Natural killer cell (primary cell): ENCODE results near the gene ARHGAP42. TPM values are rescaled to one million over a fixed set of nuclear protein-coding genes. Genes with fewer than 3 reads are reported as not detected.

ENCODE experiments used
- ATAC-seq, 3 donors: fragments of 150-1000 bp in 2 of 3; fragments of 200-7000 bp in 1 of 3; cut with Tn5 transposase; 1 replicate in 1 of 3; 2 replicates in 2 of 3; pipeline ENCODE4 v1.10.0; 2021; ENCODE audit warnings: mild to moderate bottlenecking in 2 of 3, moderate library complexity in 2 of 3
- DNase-seq, 2 donors: peaks; one replicate each; pipeline versions ENCODE4 v3.0.0 to v3.0.0-alpha.2; 2013 to 2021; ENCODE audit warnings: mixed read lengths in 1 of 2
- H3K27ac ChIP-seq: one replicate; pipeline ENCODE4 v1.5.1; 2013; ENCODE audit warnings: mild to moderate bottlenecking, low read length
- H3K27me3 ChIP-seq: one replicate; pipeline ENCODE4 v1.6.1; 2013; ENCODE audit warnings: low read length; ENCODE audit not compliant: control insufficient read depth, insufficient read depth
- H3K36me3 ChIP-seq: one replicate; pipeline ENCODE4 v1.6.1; 2013; ENCODE audit warnings: low read length; ENCODE audit not compliant: control insufficient read depth, insufficient read depth
- H3K4me1 ChIP-seq: one replicate; pipeline ENCODE4 v1.6.1; 2013; ENCODE audit warnings: low read length; ENCODE audit not compliant: control insufficient read depth, insufficient read depth
- H3K4me3 ChIP-seq: one replicate; pipeline ENCODE4 v1.5.1; 2013; ENCODE audit warnings: low read length
- H3K9me3 ChIP-seq: one replicate; pipeline ENCODE4 v1.6.1; 2013; ENCODE audit warnings: low read length; ENCODE audit not compliant: control insufficient read depth, insufficient read depth
- H3K27ac Mint-ChIP-seq, 2 donors: one replicate each; pipeline ENCODE4 v1.8.0; 2022; ENCODE audit warnings: mild to moderate bottlenecking in 2 of 2, mixed read lengths in 2 of 2, moderate library complexity in 1 of 2
- H3K27me3 Mint-ChIP-seq, 2 donors: one replicate each; pipeline ENCODE4 v1.8.0; 2022; ENCODE audit warnings: low read depth in 2 of 2, mixed read lengths in 2 of 2
- H3K36me3 Mint-ChIP-seq: one replicate; pipeline ENCODE4 v1.8.0; 2022; ENCODE audit warnings: mixed read lengths
- H3K4me1 Mint-ChIP-seq, 2 donors: one replicate each; pipeline ENCODE4 v1.8.0; 2022; ENCODE audit warnings: mixed read lengths in 2 of 2
- H3K4me3 Mint-ChIP-seq: one replicate; pipeline ENCODE4 v1.8.0; 2022; ENCODE audit warnings: mild to moderate bottlenecking, moderate library complexity, mixed read lengths
- H3K9me3 Mint-ChIP-seq, 2 donors: one replicate each; pipeline ENCODE4 v1.8.0; 2022; ENCODE audit warnings: mixed read lengths in 2 of 2
- CTCF ChIP-seq: fragments of 200-600 bp; IDR thresholded peaks from one replicate; pipeline ENCODE4 v1.8.0; 2022; ENCODE audit warnings: antibody characterized with exemption
- WGBS: methylation state at CpG from one replicate; pipeline ENCODE4 v1.1.7; 2013; ENCODE audit warnings: missing lambda C conversion rate; ENCODE audit not compliant: insufficient coverage; 5-methylcytosine and 5-hydroxymethylcytosine counted together
- intact Hi-C: fragments of 100-400 bp; cut with micrococcal nuclease; formaldehyde crosslinking; loops from one replicate; pipeline ENCODE4 v1.14.2; 2022
- total RNA-seq, 4 donors: library from RNA; stranded (reverse); fragments of 120-200 nt in 1 of 4; gene quantifications; one replicate each; pipeline versions ENCODE4 v1.2.3 to v1.2.4, GENCODE V29; 2013 to 2022

ARHGAP42 gene
- total RNA-seq, 3 donors from 2014 or later (not counting 1 experiment from before 2014, with no cell fraction given): 6.0 to 7.6 (median 6.4) TPM

- Mint-ChIP-seq H3K36me3 (no peaks in the 10 kb centered on the region), H3K4me1 (peaks cover 9 to 14% of the 10 kb centered on the region in 2 donors), H3K27me3 (no peaks in the 10 kb centered on the region), H3K4me3 (no peak overlapping the region), H3K27ac (no peak overlapping the region), H3K9me3 (peaks cover 0 to 2% of the 10 kb centered on the region in 2 donors)
- intact Hi-C loops: no loop called here
- Histone ChIP-seq H3K36me3 (no peaks in the 10 kb centered on the region), H3K27ac (no peak overlapping the region), H3K4me1 (no peaks in the 10 kb centered on the region), H3K9me3 (no peaks in the 10 kb centered on the region), H3K27me3 (no peaks in the 10 kb centered on the region), H3K4me3 (no peak overlapping the region)
- 75% methylated on average over 2 of the region's 4 CpGs for WGBS
- DNase-seq: no peak
- TF ChIP-seq CTCF: no peak
- ATAC-seq: no peak
Observed at GRCh38 chr11:100870138-100870537, 183.1 kb downstream of the ARHGAP42 start.

- no peak overlapping the region for H3K27ac Mint-ChIP-seq
- 100% methylated on average over 1 of the region's 3 CpGs for WGBS
Observed at GRCh38 chr11:100872951-100873740, 186.1 kb downstream of the ARHGAP42 start.

GRCh38 chr11:100874203-100874602 lies 187.1 kb downstream of the ARHGAP42 start:
- DNase-seq (no peak), ATAC-seq (no peak)
- Mint-ChIP-seq H3K27me3 (no peaks in the 10 kb centered on the region), H3K36me3 (no peaks in the 10 kb centered on the region), H3K4me1 (peaks cover 0 to 9% of the 10 kb centered on the region in 2 donors), H3K4me3 (no peak overlapping the region), H3K27ac (no peak overlapping the region), H3K9me3 (no peaks in the 10 kb centered on the region)
- H3K27me3 ChIP-seq: no peaks in the 10 kb centered on the region
- intact Hi-C loops: no loop called here
- 93% methylated on average over 4 of the region's 4 CpGs for WGBS
- no peak overlapping the region for H3K4me3 ChIP-seq
- H3K36me3 ChIP-seq: no peaks in the 10 kb centered on the region
- H3K9me3 ChIP-seq: no peaks in the 10 kb centered on the region
- TF ChIP-seq CTCF: no peak
- H3K27ac ChIP-seq: no peak overlapping the region
- no peaks in the 10 kb centered on the region for H3K4me1 ChIP-seq

More at GRCh38 chr11:100872951-100873740, 186.1 kb downstream of the ARHGAP42 start:
- Histone ChIP-seq H3K4me3 (no peak overlapping the region), H3K27ac (no peak overlapping the region), H3K36me3 (no peaks in the 10 kb centered on the region), H3K27me3 (no peaks in the 10 kb centered on the region), H3K9me3 (no peaks in the 10 kb centered on the region), H3K4me1 (no peaks in the 10 kb centered on the region)
- no peak for TF ChIP-seq CTCF
- Mint-ChIP-seq H3K4me1 (peaks cover 0 to 5% of the 10 kb centered on the region in 2 donors), H3K9me3 (no peaks in the 10 kb centered on the region), H3K27me3 (no peaks in the 10 kb centered on the region), H3K4me3 (no peak overlapping the region), H3K36me3 (no peaks in the 10 kb centered on the region)
- DNase-seq: no peak
- intact Hi-C loops: no loop called here
- ATAC-seq: no peak

GRCh38 chr11:100875521-100875869 lies 188.4 kb downstream of the ARHGAP42 start:
- no peak overlapping the region for H3K4me3 ChIP-seq

More at GRCh38 chr11:100875521-100875869, 188.4 kb downstream of the ARHGAP42 start:
- Mint-ChIP-seq H3K9me3 (peaks cover 0 to 3% of the 10 kb centered on the region in 2 donors), H3K27ac (no peak overlapping the region), H3K36me3 (no peaks in the 10 kb centered on the region), H3K4me1 (peaks cover 0 to 9% of the 10 kb centered on the region in 2 donors), H3K27me3 (no peaks in the 10 kb centered on the region), H3K4me3 (no peak overlapping the region)
- TF ChIP-seq CTCF: no peak
- WGBS: 94% methylated on average over 8 of the region's 8 CpGs
- no peaks in the 10 kb centered on the region for H3K9me3 ChIP-seq
- intact Hi-C loops: no loop called here
- no peaks in the 10 kb centered on the region for H3K4me1 ChIP-seq
- H3K27ac ChIP-seq: no peak overlapping the region
- H3K36me3 ChIP-seq: no peaks in the 10 kb centered on the region
- DNase-seq (no peak), ATAC-seq (no peak)
- H3K27me3 ChIP-seq: no peaks in the 10 kb centered on the region
